Neural cell (in vitro differentiated cells): ENCODE data around the gene TLN1. TPM values are rescaled to one million over a fixed set of nuclear protein-coding genes. Genes with fewer than 3 reads are reported as not detected.

Experiments
- H2AFZ ChIP-seq: fragments of 200-600, 300-800 bp; sonication (generic), shearing (Covaris generic); 2 replicates; pipeline ENCODE4 v1.6.0; 2014; ENCODE audit warnings: low read depth, mild to moderate bottlenecking, antibody characterized with exemption, low read length, moderate library complexity
- H3F3A ChIP-seq: fragments of 200-600 bp; shearing (Covaris generic); 2 replicates; pipeline ENCODE4 v1.6.1; 2016; ENCODE audit warnings: mild to moderate bottlenecking, moderate library complexity, mixed read lengths, antibody characterized with exemption, low read length; ENCODE audit not compliant: insufficient read depth, poor library complexity, severe bottlenecking
- H3K27ac ChIP-seq: fragments of 200-600, 300-800 bp; sonication (generic), shearing (Covaris generic); 2 replicates; pipeline ENCODE4 v1.5.1; 2014; ENCODE audit warnings: mild to moderate bottlenecking, low read length, moderate library complexity
- H3K27me3 ChIP-seq: fragments of 300-800, 200-600 bp; sonication (generic), shearing (Covaris generic); 2 replicates; pipeline ENCODE4 v1.6.0; 2014; ENCODE audit warnings: mild to moderate bottlenecking, low read depth, low read length, moderate library complexity; ENCODE audit not compliant: insufficient read depth
- H3K36me3 ChIP-seq: fragments of 300-800, 200-600 bp; sonication (generic), shearing (Covaris generic); 2 replicates; pipeline ENCODE4 v1.5.1; 2014; ENCODE audit warnings: mild to moderate bottlenecking, antibody characterized with exemption, low read length, moderate library complexity; ENCODE audit not compliant: insufficient read depth
- H3K4me2 ChIP-seq: fragments of 300-800, 200-600 bp; sonication (generic), shearing (Covaris generic); 2 replicates; pipeline ENCODE4 v1.6.0; 2014; ENCODE audit warnings: mild to moderate bottlenecking, low read length
- H3K4me3 ChIP-seq: fragments of 300-800, 200-600 bp; sonication (generic), shearing (Covaris generic); 2 replicates; pipeline ENCODE4 v1.5.1; 2014; ENCODE audit warnings: mild to moderate bottlenecking, low read length, moderate library complexity
- H3K79me2 ChIP-seq: fragments of 200-600 bp; shearing (Covaris generic); replicated peaks from 2 replicates; pipeline ENCODE4 v1.6.0; 2014; ENCODE audit warnings: mild to moderate bottlenecking, low read length, moderate library complexity; ENCODE audit not compliant: insufficient read depth
- H3K9ac ChIP-seq: fragments of 300-800, 200-600 bp; sonication (generic), shearing (Covaris generic); 2 replicates; pipeline ENCODE4 v1.6.1; 2016; ENCODE audit warnings: mild to moderate bottlenecking, low read length, mixed read lengths
- H3K9me2 ChIP-seq: fragments of 200-600 bp; shearing (Covaris generic); 2 replicates; pipeline ENCODE4 v1.6.1; 2016; ENCODE audit warnings: mild to moderate bottlenecking, low read length, mixed read lengths; ENCODE audit not compliant: insufficient read depth
- H3K9me3 ChIP-seq: fragments of 200-600, 300-800 bp; sonication (generic), shearing (Covaris generic); 2 replicates; pipeline ENCODE4 v1.6.1; 2016; ENCODE audit warnings: mild to moderate bottlenecking, mixed run types, low read length, moderate library complexity, mixed read lengths
- H4K20me1 ChIP-seq: fragments of 200-600 bp; shearing (Covaris generic); 2 replicates; pipeline ENCODE4 v1.6.1; 2016; ENCODE audit warnings: mild to moderate bottlenecking, mixed run types; ENCODE audit not compliant: insufficient read depth
- EP300 ChIP-seq: fragments of 450-650 bp; conservative IDR thresholded peaks from 2 replicates; pipeline ENCODE4 v1.6.1; 2014; ENCODE audit warnings: antibody characterized with exemption, mild to moderate bottlenecking, moderate library complexity; ENCODE audit not compliant: poor library complexity, severe bottlenecking
- POLR2AphosphoS5 ChIP-seq: IDR thresholded peaks from 2 replicates; pipeline ENCODE4 v1.6.1; 2012
- RAD21 ChIP-seq: fragments of 450-650 bp; conservative IDR thresholded peaks from 2 replicates; pipeline ENCODE4 v1.6.1; 2014; ENCODE audit warnings: antibody characterized with exemption, mild to moderate bottlenecking, moderate library complexity
- SMC3 ChIP-seq: fragments of 450-650 bp; conservative IDR thresholded peaks from 2 replicates; pipeline ENCODE4 v1.6.1; 2014; ENCODE audit warnings: antibody characterized with exemption, mild to moderate bottlenecking, moderate library complexity; ENCODE audit not compliant: poor library complexity
- TAF1 ChIP-seq: IDR thresholded peaks from 2 replicates; pipeline ENCODE4 v1.6.1; 2012; ENCODE audit warnings: low read depth
- polyA plus RNA-seq: library from polyadenylated mRNA; depleted of rRNA; stranded (reverse); fragments of >200 nt; gene quantifications from 2 replicates; pipeline ENCODE4 v1.2.3, GENCODE V29; 2014
- TF ChIP-seq, protein P1 (sequence below): IDR thresholded peaks from 2 replicates; pipeline ENCODE4 v1.6.1; 2012; ENCODE audit warnings: borderline replicate concordance
- TF ChIP-seq, protein P2 (sequence below): fragments of 450-650 bp; IDR thresholded peaks from 2 replicates; pipeline ENCODE4 v1.5.1; 2014; ENCODE audit warnings: antibody characterized with exemption, mild to moderate bottlenecking, moderate library complexity; ENCODE audit not compliant: poor library complexity, severe bottlenecking

The TLN1 gene
- polyA plus RNA-seq, 1 donor from 2014 or later: 7.1 TPM

DNA sequence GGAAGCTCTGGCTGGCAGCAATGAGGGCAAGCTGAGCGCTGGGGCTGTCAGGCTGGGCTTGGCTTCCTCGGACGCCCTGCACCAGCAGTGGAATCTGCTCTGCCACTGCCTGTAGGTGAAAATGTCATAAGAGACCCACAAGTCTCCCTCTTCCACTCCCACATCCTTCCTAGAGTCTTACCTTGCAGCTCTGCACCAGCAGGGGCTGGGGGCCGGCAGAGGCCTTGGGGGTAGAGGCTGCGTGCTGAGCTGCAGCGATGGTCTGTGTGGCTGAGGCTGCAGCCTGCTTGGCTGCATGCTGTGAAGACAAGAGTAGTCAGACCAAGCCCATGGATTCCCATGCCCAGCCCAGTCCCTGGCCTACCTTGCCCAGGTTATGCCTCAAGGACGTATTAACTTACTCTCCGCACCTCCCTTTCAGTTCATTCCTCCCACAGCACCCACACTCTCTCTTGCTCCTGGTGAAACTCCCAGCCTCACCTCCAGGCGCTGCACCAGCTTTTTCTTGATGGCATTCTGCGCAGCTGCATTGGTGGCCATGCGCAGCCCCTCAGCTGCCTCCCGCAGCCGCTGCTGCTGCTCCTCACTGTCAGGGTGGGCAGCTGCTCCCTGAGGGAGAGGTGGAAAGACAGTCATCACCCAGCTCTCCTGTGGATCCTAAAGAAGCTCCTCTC is 17.3 kb downstream of the TLN1 start:
- no peak overlapping the region for H2AFZ ChIP-seq
- H3K36me3 ChIP-seq: peaks cover 7% of the 10 kb centered on the region
- no peaks in the 10 kb centered on the region for H3K27me3 ChIP-seq
- H3K4me3 ChIP-seq: no peak overlapping the region
- no peaks in the 10 kb centered on the region for H3K9me2 ChIP-seq
- no peak overlapping the region for H3K9ac ChIP-seq
- H3K9me3 ChIP-seq: no peaks in the 10 kb centered on the region
- H3K4me2 ChIP-seq: no peak overlapping the region
- TF ChIP-seq, protein P1, sequence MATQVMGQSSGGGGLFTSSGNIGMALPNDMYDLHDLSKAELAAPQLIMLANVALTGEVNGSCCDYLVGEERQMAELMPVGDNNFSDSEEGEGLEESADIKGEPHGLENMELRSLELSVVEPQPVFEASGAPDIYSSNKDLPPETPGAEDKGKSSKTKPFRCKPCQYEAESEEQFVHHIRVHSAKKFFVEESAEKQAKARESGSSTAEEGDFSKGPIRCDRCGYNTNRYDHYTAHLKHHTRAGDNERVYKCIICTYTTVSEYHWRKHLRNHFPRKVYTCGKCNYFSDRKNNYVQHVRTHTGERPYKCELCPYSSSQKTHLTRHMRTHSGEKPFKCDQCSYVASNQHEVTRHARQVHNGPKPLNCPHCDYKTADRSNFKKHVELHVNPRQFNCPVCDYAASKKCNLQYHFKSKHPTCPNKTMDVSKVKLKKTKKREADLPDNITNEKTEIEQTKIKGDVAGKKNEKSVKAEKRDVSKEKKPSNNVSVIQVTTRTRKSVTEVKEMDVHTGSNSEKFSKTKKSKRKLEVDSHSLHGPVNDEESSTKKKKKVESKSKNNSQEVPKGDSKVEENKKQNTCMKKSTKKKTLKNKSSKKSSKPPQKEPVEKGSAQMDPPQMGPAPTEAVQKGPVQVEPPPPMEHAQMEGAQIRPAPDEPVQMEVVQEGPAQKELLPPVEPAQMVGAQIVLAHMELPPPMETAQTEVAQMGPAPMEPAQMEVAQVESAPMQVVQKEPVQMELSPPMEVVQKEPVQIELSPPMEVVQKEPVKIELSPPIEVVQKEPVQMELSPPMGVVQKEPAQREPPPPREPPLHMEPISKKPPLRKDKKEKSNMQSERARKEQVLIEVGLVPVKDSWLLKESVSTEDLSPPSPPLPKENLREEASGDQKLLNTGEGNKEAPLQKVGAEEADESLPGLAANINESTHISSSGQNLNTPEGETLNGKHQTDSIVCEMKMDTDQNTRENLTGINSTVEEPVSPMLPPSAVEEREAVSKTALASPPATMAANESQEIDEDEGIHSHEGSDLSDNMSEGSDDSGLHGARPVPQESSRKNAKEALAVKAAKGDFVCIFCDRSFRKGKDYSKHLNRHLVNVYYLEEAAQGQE: no peak
- TF ChIP-seq SMC3: no peak
- TF ChIP-seq, protein P2, sequence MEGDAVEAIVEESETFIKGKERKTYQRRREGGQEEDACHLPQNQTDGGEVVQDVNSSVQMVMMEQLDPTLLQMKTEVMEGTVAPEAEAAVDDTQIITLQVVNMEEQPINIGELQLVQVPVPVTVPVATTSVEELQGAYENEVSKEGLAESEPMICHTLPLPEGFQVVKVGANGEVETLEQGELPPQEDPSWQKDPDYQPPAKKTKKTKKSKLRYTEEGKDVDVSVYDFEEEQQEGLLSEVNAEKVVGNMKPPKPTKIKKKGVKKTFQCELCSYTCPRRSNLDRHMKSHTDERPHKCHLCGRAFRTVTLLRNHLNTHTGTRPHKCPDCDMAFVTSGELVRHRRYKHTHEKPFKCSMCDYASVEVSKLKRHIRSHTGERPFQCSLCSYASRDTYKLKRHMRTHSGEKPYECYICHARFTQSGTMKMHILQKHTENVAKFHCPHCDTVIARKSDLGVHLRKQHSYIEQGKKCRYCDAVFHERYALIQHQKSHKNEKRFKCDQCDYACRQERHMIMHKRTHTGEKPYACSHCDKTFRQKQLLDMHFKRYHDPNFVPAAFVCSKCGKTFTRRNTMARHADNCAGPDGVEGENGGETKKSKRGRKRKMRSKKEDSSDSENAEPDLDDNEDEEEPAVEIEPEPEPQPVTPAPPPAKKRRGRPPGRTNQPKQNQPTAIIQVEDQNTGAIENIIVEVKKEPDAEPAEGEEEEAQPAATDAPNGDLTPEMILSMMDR: no peak
- no peak for TF ChIP-seq EP300
- no peaks in the 10 kb centered on the region for H3K79me2 ChIP-seq
- H3K27ac ChIP-seq: no peak overlapping the region
- no peaks in the 10 kb centered on the region for H4K20me1 ChIP-seq
- no peaks in the 10 kb centered on the region for H3F3A ChIP-seq

DNA sequence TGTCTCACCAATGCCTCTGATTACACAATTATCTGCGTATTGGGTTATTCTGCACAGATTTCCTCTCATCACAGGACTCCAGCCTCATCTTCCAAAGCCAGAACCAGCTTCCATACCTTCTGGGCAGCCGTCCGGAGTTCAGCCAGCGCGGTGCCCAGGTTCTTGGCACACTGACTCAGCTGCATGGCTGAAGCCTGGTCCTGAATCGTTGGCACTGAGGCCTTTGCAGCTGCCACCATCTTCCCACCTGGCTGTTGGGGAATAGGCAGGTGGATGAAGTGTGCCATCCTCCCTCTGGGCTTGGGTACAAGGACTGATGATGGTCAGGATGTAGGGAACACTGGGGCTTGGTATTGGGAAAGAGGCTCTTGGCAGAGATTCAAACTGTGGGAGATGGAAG is 17.9 kb downstream of the TLN1 start:
- no peak overlapping the region for H3K9ac ChIP-seq
- peaks cover 7% of the 10 kb centered on the region for H3K36me3 ChIP-seq
- H3K9me2 ChIP-seq: no peaks in the 10 kb centered on the region
- no peak overlapping the region for H3K4me2 ChIP-seq
- no peaks in the 10 kb centered on the region for H4K20me1 ChIP-seq
- H3K27me3 ChIP-seq: no peaks in the 10 kb centered on the region
- no peak overlapping the region for H3K4me3 ChIP-seq
- no peak overlapping the region for H2AFZ ChIP-seq
- TF ChIP-seq, protein P1: no peak
- TF ChIP-seq POLR2AphosphoS5 (no peak), TAF1 (no peak), RAD21 (no peak), SMC3 (no peak)
- no peaks in the 10 kb centered on the region for H3K9me3 ChIP-seq
- H3K79me2 ChIP-seq: no peaks in the 10 kb centered on the region
- no peaks in the 10 kb centered on the region for H3F3A ChIP-seq
- H3K27ac ChIP-seq: no peak overlapping the region
